HEK293 (cell line): ENCODE measurements around the gene CCDC142.

Source experiments
- CTCF ChIA-PET: fragments of 350-600 bp; formaldehyde crosslinking; extraction: SDS; loops from one replicate; lab custom pipeline; 2021; ENCODE audit warnings: antibody characterized with exemption; lab: Yijun Ruan, JAX
- POLR2A ChIA-PET: fragments of 300-600 bp; formaldehyde crosslinking; extraction: SDS; loops from one replicate; lab custom pipeline; 2020; ENCODE audit warnings: antibody characterized with exemption, inconsistent platforms; lab: Yijun Ruan, JAX
- H3K27ac ChIP-seq: fragments of 200-500 bp; sonication (Bioruptor generic); 2 replicates; pipeline ENCODE4 v1.5.1; 2014; ENCODE audit warnings: low read depth, low read length, control low read depth, inconsistent platforms; ENCODE audit errors: extremely low read depth
- H3K36me3 ChIP-seq, 2 experiments: fragments of 200-500 bp in 1 of 2; sonication (Bioruptor generic) in 1 of 2; 1 replicate in 1 of 2; 2 replicates in 1 of 2; pipeline ENCODE4 v1.5.1; 2014 to 2017; ENCODE audit warnings: inconsistent platforms in 2 of 2, low read length in 2 of 2; ENCODE audit not compliant: control insufficient read depth in 2 of 2, insufficient read depth in 1 of 2
- H3K4me1 ChIP-seq: fragments of 200-500 bp; sonication (Bioruptor generic); 2 replicates; pipeline ENCODE4 v1.5.1; 2014; ENCODE audit warnings: mild to moderate bottlenecking, low read length, inconsistent platforms; ENCODE audit not compliant: control insufficient read depth, insufficient read depth
- H3K4me3 ChIP-seq: 2 replicates; pipeline ENCODE4 v1.5.1; 2011; ENCODE audit warnings: low read depth, mild to moderate bottlenecking, control low read depth, low read length, moderate library complexity
- H3K9me3 ChIP-seq: fragments of 200-500 bp; sonication (Bioruptor generic); 2 replicates; pipeline ENCODE4 v1.5.1; 2014; ENCODE audit warnings: low read depth, low read length, inconsistent platforms; ENCODE audit not compliant: control insufficient read depth, insufficient read depth
- MYNN ChIP-seq: fragments of 450-650 bp; formaldehyde crosslinking; IDR thresholded peaks from 2 replicates; pipeline ENCODE4 v1.5.1; 2016; ENCODE audit warnings: missing biosample characterization, missing genetic modification characterization, borderline replicate concordance
- PRDM1 ChIP-seq: fragments of 450-650 bp; formaldehyde crosslinking; IDR thresholded peaks from 2 replicates; pipeline ENCODE4; 2016; ENCODE audit warnings: missing biosample characterization, missing genetic modification characterization
- PRDM6 ChIP-seq: fragments of 450-650 bp; formaldehyde crosslinking; IDR thresholded peaks from 2 replicates; pipeline ENCODE4 v1.5.1; 2017; ENCODE audit warnings: missing biosample characterization, missing genetic modification characterization
- SCRT2 ChIP-seq: fragments of 450-650 bp; formaldehyde crosslinking; IDR thresholded peaks from 2 replicates; pipeline ENCODE4 v1.5.1; 2016; ENCODE audit warnings: missing biosample characterization, missing genetic modification characterization
- ZNF248 ChIP-seq: fragments of 450-650 bp; formaldehyde crosslinking; IDR thresholded peaks from 2 replicates; pipeline ENCODE4 v1.5.1; 2017; ENCODE audit warnings: missing biosample characterization, missing genetic modification characterization
- ZNF362 ChIP-seq: fragments of 450-650 bp; formaldehyde crosslinking; IDR thresholded peaks from 2 replicates; pipeline ENCODE4 v1.5.1; 2016; ENCODE audit warnings: missing biosample characterization, missing genetic modification characterization
- ZNF530 ChIP-seq: fragments of 450-650 bp; formaldehyde crosslinking; IDR thresholded peaks from 2 replicates; pipeline ENCODE4 v1.5.1; 2016; ENCODE audit warnings: low read depth, missing biosample characterization, missing genetic modification characterization
- ZNF654 ChIP-seq: fragments of 450-650 bp; formaldehyde crosslinking; IDR thresholded peaks from 2 replicates; pipeline ENCODE4 v1.5.1; 2016; ENCODE audit warnings: low read depth, missing biosample characterization, missing genetic modification characterization
- ZNF670 ChIP-seq: fragments of 450-650 bp; formaldehyde crosslinking; IDR thresholded peaks from 2 replicates; pipeline ENCODE4 v1.5.1; 2016; ENCODE audit warnings: missing biosample characterization, missing genetic modification characterization, low read depth
- ZNF76 ChIP-seq: fragments of 450-650 bp; formaldehyde crosslinking; IDR thresholded peaks from 2 replicates; pipeline ENCODE4; 2016; ENCODE audit warnings: low read depth, missing biosample characterization, missing genetic modification characterization, borderline replicate concordance
- ZNF843 ChIP-seq: fragments of 450-650 bp; formaldehyde crosslinking; IDR thresholded peaks from 2 replicates; pipeline ENCODE4 v1.5.1; 2016; ENCODE audit warnings: missing biosample characterization, missing genetic modification characterization
- TF ChIP-seq, protein P1 (sequence below): fragments of 450-650 bp; formaldehyde crosslinking; IDR thresholded peaks from 2 replicates; pipeline ENCODE4 v1.5.1; 2016; ENCODE audit warnings: missing biosample characterization, missing genetic modification characterization, low read depth
- TF ChIP-seq, protein P2 (sequence below): fragments of 450-650 bp; formaldehyde crosslinking; IDR thresholded peaks from 2 replicates; pipeline ENCODE4 v1.5.1; 2016; ENCODE audit warnings: missing biosample characterization, missing genetic modification characterization
- TF ChIP-seq, protein P3 (sequence below): fragments of 450-650 bp; IDR thresholded peaks from 2 replicates; pipeline ENCODE4 v1.5.1; 2018; ENCODE audit warnings: missing biosample characterization, missing genetic modification characterization

Gene CCDC142

DNA sequence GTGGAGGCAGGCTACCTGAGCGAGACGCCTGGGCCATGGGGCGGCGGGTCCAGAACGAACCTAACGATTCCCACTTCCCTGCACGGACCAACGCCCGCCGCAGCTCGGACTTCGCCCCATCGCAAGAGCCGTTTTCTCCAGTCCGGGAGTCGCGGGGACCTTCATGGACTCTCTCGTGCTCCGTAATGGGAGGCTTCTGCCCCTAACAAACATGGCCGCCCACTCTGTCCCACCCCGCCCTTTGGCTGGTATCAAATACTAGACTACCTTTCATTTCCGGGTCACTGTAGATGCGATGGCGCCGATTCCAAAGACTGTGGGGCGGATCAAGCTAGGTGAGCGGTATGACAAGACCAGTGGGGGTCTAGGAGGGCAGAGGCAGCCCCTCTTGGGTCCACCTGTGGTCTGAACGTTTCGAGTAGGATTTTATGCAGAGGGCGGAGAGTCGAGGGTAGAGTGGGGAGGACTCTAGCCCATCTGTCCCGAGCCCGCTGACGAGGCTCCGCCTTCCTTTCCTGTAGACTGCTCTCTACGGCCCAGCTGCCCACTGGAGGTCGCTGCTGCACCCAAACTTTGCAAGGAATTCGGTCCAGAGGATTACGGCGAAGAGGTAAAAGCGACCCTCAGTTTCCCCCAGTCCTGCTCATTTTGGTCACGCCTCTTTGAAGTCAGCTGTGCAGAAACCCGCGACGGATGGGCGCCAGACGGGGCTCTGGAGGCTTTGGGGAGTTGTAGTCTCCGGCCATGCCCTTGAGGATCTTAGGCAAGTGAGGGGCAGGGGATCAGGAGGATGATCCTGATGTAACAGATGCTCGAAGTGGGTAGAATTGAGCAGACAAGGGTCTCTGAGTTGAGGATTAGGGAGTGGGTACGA lies at the start of gene CCDC142, which contains the start of gene TTC31 (continued):
- TF ChIP-seq, protein P1, sequence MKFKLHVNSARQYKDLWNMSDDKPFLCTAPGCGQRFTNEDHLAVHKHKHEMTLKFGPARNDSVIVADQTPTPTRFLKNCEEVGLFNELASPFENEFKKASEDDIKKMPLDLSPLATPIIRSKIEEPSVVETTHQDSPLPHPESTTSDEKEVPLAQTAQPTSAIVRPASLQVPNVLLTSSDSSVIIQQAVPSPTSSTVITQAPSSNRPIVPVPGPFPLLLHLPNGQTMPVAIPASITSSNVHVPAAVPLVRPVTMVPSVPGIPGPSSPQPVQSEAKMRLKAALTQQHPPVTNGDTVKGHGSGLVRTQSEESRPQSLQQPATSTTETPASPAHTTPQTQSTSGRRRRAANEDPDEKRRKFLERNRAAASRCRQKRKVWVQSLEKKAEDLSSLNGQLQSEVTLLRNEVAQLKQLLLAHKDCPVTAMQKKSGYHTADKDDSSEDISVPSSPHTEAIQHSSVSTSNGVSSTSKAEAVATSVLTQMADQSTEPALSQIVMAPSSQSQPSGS (tag by site-specific recombination) = no peak
- TF ChIP-seq ZNF530 (tag by site-specific recombination) (no peak), ZNF76 (tag by site-specific recombination) (peak; percentile 74), ZNF843 (tag by site-specific recombination) (no peak), PRDM1 (no peak), ZNF248 (tag by site-specific recombination) (no peak), ZNF362 (tag by site-specific recombination) (no peak), ZNF670 (tag by site-specific recombination) (no peak)
- TF ChIP-seq, protein P2, sequence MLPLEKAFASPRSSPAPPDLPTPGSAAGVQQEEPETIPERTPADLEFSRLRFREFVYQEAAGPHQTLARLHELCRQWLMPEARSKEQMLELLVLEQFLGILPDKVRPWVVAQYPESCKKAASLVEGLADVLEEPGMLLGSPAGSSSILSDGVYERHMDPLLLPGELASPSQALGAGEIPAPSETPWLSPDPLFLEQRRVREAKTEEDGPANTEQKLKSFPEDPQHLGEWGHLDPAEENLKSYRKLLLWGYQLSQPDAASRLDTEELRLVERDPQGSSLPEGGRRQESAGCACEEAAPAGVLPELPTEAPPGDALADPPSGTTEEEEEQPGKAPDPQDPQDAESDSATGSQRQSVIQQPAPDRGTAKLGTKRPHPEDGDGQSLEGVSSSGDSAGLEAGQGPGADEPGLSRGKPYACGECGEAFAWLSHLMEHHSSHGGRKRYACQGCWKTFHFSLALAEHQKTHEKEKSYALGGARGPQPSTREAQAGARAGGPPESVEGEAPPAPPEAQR = no peak

- H3K4me3 ChIP-seq = no peak overlapping the region
- CTCF ChIA-PET = interaction anchor here (0.5 to 4.3 kb wide), 15 partner anchors 11 to 197 kb away, joined by 3 to 34 read pairs (median 4); partner anchors contain the start of genes CCDC142, INO80B and TTC31
- no peak overlapping the region for H3K27ac ChIP-seq
- POLR2A ChIA-PET = interaction anchor here (0.7 to 1.2 kb wide), 4 partner anchors 11 to 49 kb away, joined by 3 to 4 read pairs (median 3); partner anchors contain the start of genes CCDC142 and TTC31
- peaks cover 4 to 51% of the 10 kb centered on the region in 2 experiments; a peak in 1 of 3 replicates for H3K36me3 ChIP-seq
- H3K9me3 ChIP-seq = no peaks in the 10 kb centered on the region
- no peaks in the 10 kb centered on the region; the same call in 1 of the 2 replicates for H3K4me1 ChIP-seq
- TF ChIP-seq ZNF654 (tag by site-specific recombination) = peak; percentile 52
- TF ChIP-seq PRDM6 (tag by site-specific recombination) = no peak
- peak; percentile 57; the same call in 1 of the 2 replicates for TF ChIP-seq SCRT2 (tag by site-specific recombination)
- TF ChIP-seq, protein P3, sequence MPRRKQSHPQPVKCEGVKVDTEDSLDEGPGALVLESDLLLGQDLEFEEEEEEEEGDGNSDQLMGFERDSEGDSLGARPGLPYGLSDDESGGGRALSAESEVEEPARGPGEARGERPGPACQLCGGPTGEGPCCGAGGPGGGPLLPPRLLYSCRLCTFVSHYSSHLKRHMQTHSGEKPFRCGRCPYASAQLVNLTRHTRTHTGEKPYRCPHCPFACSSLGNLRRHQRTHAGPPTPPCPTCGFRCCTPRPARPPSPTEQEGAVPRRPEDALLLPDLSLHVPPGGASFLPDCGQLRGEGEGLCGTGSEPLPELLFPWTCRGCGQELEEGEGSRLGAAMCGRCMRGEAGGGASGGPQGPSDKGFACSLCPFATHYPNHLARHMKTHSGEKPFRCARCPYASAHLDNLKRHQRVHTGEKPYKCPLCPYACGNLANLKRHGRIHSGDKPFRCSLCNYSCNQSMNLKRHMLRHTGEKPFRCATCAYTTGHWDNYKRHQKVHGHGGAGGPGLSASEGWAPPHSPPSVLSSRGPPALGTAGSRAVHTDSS (tag by site-specific recombination) = no peak
- no peak for TF ChIP-seq MYNN
Observed at GRCh38 chr2:74532222-74532621, 49.4 kb upstream of the CCDC142 start.
